Retinal pigment epithelial cell (primary cell): ENCODE data around the gene ADORA3.

Experiments
- DNase-seq: peaks from one replicate; pipeline ENCODE4 v3.0.0-alpha.2; 2010; ENCODE audit warnings: low read depth
- H3K4me3 ChIP-seq: 2 replicates; pipeline ENCODE4 v1.5.1; 2011; ENCODE audit warnings: mild to moderate bottlenecking, low read length, control low read depth, moderate library complexity
- CTCF ChIP-seq: conservative IDR thresholded peaks from 2 replicates; pipeline ENCODE4 v1.5.1; 2011; ENCODE audit warnings: low read depth, low read length, control low read depth, inconsistent platforms

The ADORA3 gene

GRCh38 chr1:111496398-111496797, 7.0 kb downstream of the ADORA3 start:
- no peak overlapping the region for H3K4me3 ChIP-seq
- DNase-seq: no peak
- TF ChIP-seq CTCF: no peak

GRCh38 chr1:111491070-111491469, 12.4 kb downstream of the ADORA3 start:
- TF ChIP-seq CTCF: no peak
- no peak for DNase-seq
- no peak overlapping the region for H3K4me3 ChIP-seq

GRCh38 chr1:111490220-111490619, 13.2 kb downstream of the ADORA3 start:
- TF ChIP-seq CTCF: no peak
- no peak overlapping the region for H3K4me3 ChIP-seq

GRCh38 chr1:111489604-111490003, 13.8 kb downstream of the ADORA3 start:
- TF ChIP-seq CTCF: no peak
- no peak overlapping the region for H3K4me3 ChIP-seq
- no peak for DNase-seq

More at GRCh38 chr1:111490220-111490619, 13.2 kb downstream of the ADORA3 start:
- no peak for DNase-seq

GRCh38 chr1:111488669-111489068, 14.8 kb downstream of the ADORA3 start:
- TF ChIP-seq CTCF: no peak
- DNase-seq: no peak
- H3K4me3 ChIP-seq: no peak overlapping the region

- no peak for TF ChIP-seq CTCF
- no peak for DNase-seq
- no peak overlapping the region for H3K4me3 ChIP-seq
These were observed 16.3 kb downstream of the ADORA3 start for GRCh38 chr1:111487133-111487532.

- DNase-seq: no peak
- no peak overlapping the region for H3K4me3 ChIP-seq
- TF ChIP-seq CTCF: no peak
These were observed 17.0 kb downstream of the ADORA3 start for GRCh38 chr1:111486431-111486830.
